GM12865 (cell line): ENCODE results near the gene CAPN10.

ENCODE experiments used
- DNase-seq: peaks from one replicate; pipeline ENCODE4 v3.0.0; 2010; ENCODE audit warnings: low read depth
- H3K4me3 ChIP-seq: 2 replicates; pipeline ENCODE4 v1.5.1; 2011; ENCODE audit warnings: mild to moderate bottlenecking, low read depth, low read length, control low read depth
- CTCF ChIP-seq: IDR thresholded peaks from 2 replicates; pipeline ENCODE4 v1.5.1; 2011; ENCODE audit warnings: low read length, control low read depth, low read depth, inconsistent platforms; ENCODE audit not compliant: insufficient read depth; ENCODE audit errors: missing control alignments

Gene CAPN10

GRCh38 chr2:240631548-240632305 is 45.2 kb downstream of the CAPN10 start:
- no peak overlapping the region for H3K4me3 ChIP-seq
- DNase-seq: no peak
- no peak for TF ChIP-seq CTCF

GRCh38 chr2:240632306-240632721 is 45.8 kb downstream of the CAPN10 start:
- no peak for TF ChIP-seq CTCF
- DNase-seq: no peak

GRCh38 chr2:240635121-240635997 is 48.8 kb downstream of the CAPN10 start:
- no peak for TF ChIP-seq CTCF
- no peak overlapping the region for H3K4me3 ChIP-seq
- DNase-seq: no peak

More at GRCh38 chr2:240632306-240632721, 45.8 kb downstream of the CAPN10 start:
- H3K4me3 ChIP-seq: no peak overlapping the region

- DNase-seq: no peak
- H3K4me3 ChIP-seq: no peak overlapping the region
- TF ChIP-seq CTCF: no peak
These were observed 49.5 kb downstream of the CAPN10 start for GRCh38 chr2:240635998-240636547.

- H3K4me3 ChIP-seq: no peak overlapping the region
- TF ChIP-seq CTCF: no peak
- no peak for DNase-seq
These were observed 50.1 kb downstream of the CAPN10 start for GRCh38 chr2:240636563-240637115.

GRCh38 chr2:240637116-240637900 is 50.8 kb downstream of the CAPN10 start:
- no peak overlapping the region for H3K4me3 ChIP-seq
- DNase-seq: no peak
- TF ChIP-seq CTCF: no peak
